ENCODE results near the gene NKX1-2.

The NKX1-2 gene

DNA sequence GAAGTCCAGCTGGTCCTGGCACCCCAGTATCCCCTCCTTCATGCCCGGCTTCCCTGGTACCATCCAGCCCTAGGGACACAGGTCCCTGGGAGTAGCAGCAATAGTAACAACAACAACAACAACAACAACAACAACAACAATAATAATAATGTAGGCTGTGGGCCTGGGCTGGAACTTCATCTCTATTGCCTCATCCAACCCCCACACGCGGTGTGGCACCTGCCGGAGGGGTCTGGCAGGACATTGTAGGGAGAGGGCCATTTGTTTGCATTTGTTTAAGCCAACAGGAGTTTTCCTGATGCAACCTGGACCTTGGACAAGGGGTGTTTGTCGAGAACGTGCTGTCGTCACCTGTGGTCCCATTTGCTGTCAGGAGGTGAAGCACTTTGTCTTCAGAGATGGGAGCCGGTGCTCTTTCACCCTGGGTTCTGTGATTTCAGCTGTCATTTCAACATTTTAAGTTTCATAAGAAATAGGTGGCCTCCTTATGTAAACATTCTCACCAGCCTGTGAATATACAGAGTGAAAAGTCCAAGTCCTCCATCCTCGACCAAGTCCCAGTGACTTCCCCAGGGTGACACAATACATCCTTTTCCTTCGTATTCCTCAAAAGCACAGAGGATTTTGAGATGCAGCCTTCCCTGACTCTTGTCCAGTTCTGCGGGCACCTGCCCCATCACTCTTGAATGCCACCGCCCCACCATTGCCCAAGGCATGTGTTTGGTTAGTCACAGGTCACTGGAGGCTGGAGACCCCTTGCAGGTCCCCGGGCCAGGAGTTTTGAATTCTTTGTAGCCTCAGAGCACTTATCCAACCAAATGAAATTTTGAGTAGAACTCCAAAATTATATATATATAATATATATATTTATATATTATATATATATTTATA is 21.0 kb upstream of the NKX1-2 start:
- Histone ChIP-seq H3K18ac (ENCODE audit: low read length) (no peak overlapping the region), H3K14ac (ENCODE audit: low read length) (no peak overlapping the region), H2AK5ac (ENCODE audit: low read depth, low read length) (no peak overlapping the region), H3K27ac (replicated peaks; ENCODE audit: low read length) (no peak overlapping the region), H3K23ac (ENCODE audit: low read depth, low read length, poor library complexity) (no peak overlapping the region), H3K4ac (ENCODE audit: low read length) (no peak overlapping the region), H3K27me3 (ENCODE audit: control insufficient read depth in 3 of 3, insufficient read depth in 3 of 3, low read depth in 1 of 3, low read length in 3 of 3) (no peaks in the 10 kb centered on the region), H2BK120ac (ENCODE audit: low read depth, low read length) (no peak overlapping the region), H3K9ac (ENCODE audit: low read depth, low read length, poor library complexity) (no peak overlapping the region), H3K36me3 (replicated peaks in 1 of 2; ENCODE audit: control insufficient read depth in 2 of 2, insufficient read depth in 2 of 2, low read length in 2 of 2) (peaks cover 0 to 2% of the 10 kb centered on the region in 2 donors), H2BK15ac (ENCODE audit: low read length) (no peak overlapping the region), H3K9me3 (replicated peaks in 1 of 2; ENCODE audit: control insufficient read depth in 2 of 2, insufficient read depth in 1 of 2, low read depth in 1 of 2, low read length in 2 of 2) (no peaks in the 10 kb centered on the region), H3K79me1 (ENCODE audit: low read depth, low read length) (no peaks in the 10 kb centered on the region), H2BK5ac (ENCODE audit: low read length) (peak overlapping the region; percentile 8), H3K4me3 (ENCODE audit: low read length in 2 of 2) (no peak overlapping the region), H4K91ac (ENCODE audit: low read depth, low read length, poor library complexity) (no peak overlapping the region), H4K8ac (ENCODE audit: low read depth, low read length) (no peak overlapping the region), H3K4me1 (ENCODE audit: control insufficient read depth in 2 of 2, insufficient read depth in 1 of 2, low read depth in 1 of 2, low read length in 2 of 2) (peaks cover 10 to 12% of the 10 kb centered on the region in 2 donors), H2AFZ (ENCODE audit: low read length) (peak overlapping the region; percentile 77), H2BK12ac (ENCODE audit: low read length) (no peak overlapping the region), H3K4me2 (ENCODE audit: insufficient read depth, low read length, poor library complexity, severe bottlenecking) (no peak overlapping the region)
- WGBS, 2 donors (ENCODE audit: extremely low coverage in 2 of 2, insufficient read length in 2 of 2, insufficient replicate concordance in 1 of 2) = no CpG with 5 or more reads among the region's 13 CpGs
- no peak for DNase-seq (ENCODE audit: low spot score)

DNA sequence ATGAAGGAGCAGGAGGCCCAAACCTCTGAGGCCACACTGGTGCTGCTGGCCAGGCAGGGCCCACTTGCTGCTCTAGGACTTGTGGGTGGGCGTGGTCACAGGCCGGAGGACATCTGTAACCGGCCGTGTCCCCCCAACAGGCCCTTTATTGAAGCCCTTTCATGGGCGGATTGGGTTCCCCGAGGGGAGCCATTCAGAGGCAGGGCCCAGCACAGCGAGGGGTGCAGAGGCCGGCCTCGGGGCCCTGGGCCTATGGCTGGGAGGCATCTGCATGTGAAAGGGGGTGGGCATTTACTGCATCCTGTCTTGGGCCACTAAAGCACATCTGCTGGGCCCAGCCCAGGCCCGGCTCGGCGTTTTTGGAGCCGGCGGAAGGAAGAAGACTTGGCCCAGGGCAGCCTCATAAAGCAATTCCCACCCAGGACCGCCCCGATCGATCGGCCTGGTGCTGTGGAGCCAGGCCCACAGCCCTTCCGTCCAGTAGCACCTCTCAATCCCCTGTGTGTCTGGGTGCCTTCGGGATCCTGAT is 20.2 kb upstream of the NKX1-2 start:
- Histone ChIP-seq H3K4ac (ENCODE audit: low read length) (no peak overlapping the region), H3K27me3 (ENCODE audit: control insufficient read depth in 3 of 3, insufficient read depth in 3 of 3, low read depth in 1 of 3, low read length in 3 of 3) (no peaks in the 10 kb centered on the region), H2BK15ac (ENCODE audit: low read length) (peak overlapping the region; percentile 19), H3K23ac (ENCODE audit: low read depth, low read length, poor library complexity) (peak overlapping the region; percentile 3), H3K9me3 (replicated peaks in 1 of 2; ENCODE audit: control insufficient read depth in 2 of 2, insufficient read depth in 1 of 2, low read depth in 1 of 2, low read length in 2 of 2) (no peaks in the 10 kb centered on the region), H3K27ac (replicated peaks; ENCODE audit: low read length) (no peak overlapping the region), H3K14ac (ENCODE audit: low read length) (no peak overlapping the region), H2BK5ac (ENCODE audit: low read length) (peak overlapping the region; percentile 70), H3K9ac (ENCODE audit: low read depth, low read length, poor library complexity) (peak overlapping the region; percentile 78), H4K8ac (ENCODE audit: low read depth, low read length) (no peak overlapping the region), H3K18ac (ENCODE audit: low read length) (peak overlapping the region; percentile 82), H3K79me1 (ENCODE audit: low read depth, low read length) (no peaks in the 10 kb centered on the region), H2BK12ac (ENCODE audit: low read length) (peak overlapping the region; percentile 51), H4K91ac (ENCODE audit: low read depth, low read length, poor library complexity) (no peak overlapping the region), H2BK120ac (ENCODE audit: low read depth, low read length) (no peak overlapping the region), H2AK5ac (ENCODE audit: low read depth, low read length) (peak overlapping the region; percentile 30), H2AFZ (ENCODE audit: low read length) (peak overlapping the region; percentile 77), H3K4me1 (ENCODE audit: control insufficient read depth in 2 of 2, insufficient read depth in 1 of 2, low read depth in 1 of 2, low read length in 2 of 2) (peaks cover 12% of the 10 kb centered on the region in 2 donors), H3K4me2 (ENCODE audit: insufficient read depth, low read length, poor library complexity, severe bottlenecking) (no peak overlapping the region), H3K36me3 (replicated peaks in 1 of 2; ENCODE audit: control insufficient read depth in 2 of 2, insufficient read depth in 2 of 2, low read length in 2 of 2) (peaks cover 0 to 2% of the 10 kb centered on the region in 2 donors), H3K4me3 (ENCODE audit: low read length in 2 of 2) (no peak overlapping the region)
- peak; percentile 39 for DNase-seq (ENCODE audit: low spot score)
- no CpG with 5 or more reads among the region's 20 CpGs for WGBS, 2 donors (ENCODE audit: extremely low coverage in 2 of 2, insufficient read length in 2 of 2, insufficient replicate concordance in 1 of 2)

- Histone ChIP-seq H3K27ac (replicated peaks; ENCODE audit: low read length) (no peak overlapping the region), H3K27me3 (ENCODE audit: control insufficient read depth in 3 of 3, insufficient read depth in 3 of 3, low read depth in 1 of 3, low read length in 3 of 3) (no peaks in the 10 kb centered on the region), H3K4me2 (ENCODE audit: insufficient read depth, low read length, poor library complexity, severe bottlenecking) (no peak overlapping the region), H3K18ac (ENCODE audit: low read length) (peak overlapping the region; percentile 60), H4K8ac (ENCODE audit: low read depth, low read length) (no peak overlapping the region), H2BK12ac (ENCODE audit: low read length) (no peak overlapping the region), H3K4me1 (ENCODE audit: control insufficient read depth in 2 of 2, insufficient read depth in 1 of 2, low read depth in 1 of 2, low read length in 2 of 2) (peaks cover 12% of the 10 kb centered on the region in 2 donors), H3K23ac (ENCODE audit: low read depth, low read length, poor library complexity) (peak overlapping the region; percentile 30), H3K4ac (ENCODE audit: low read length) (no peak overlapping the region), H2BK120ac (ENCODE audit: low read depth, low read length) (no peak overlapping the region), H3K79me1 (ENCODE audit: low read depth, low read length) (no peaks in the 10 kb centered on the region), H2AK5ac (ENCODE audit: low read depth, low read length) (peak overlapping the region; percentile 19), H2BK5ac (ENCODE audit: low read length) (no peak overlapping the region), H4K91ac (ENCODE audit: low read depth, low read length, poor library complexity) (no peak overlapping the region), H3K4me3 (ENCODE audit: low read length in 2 of 2) (no peak overlapping the region), H2BK15ac (ENCODE audit: low read length) (no peak overlapping the region), H3K14ac (ENCODE audit: low read length) (no peak overlapping the region), H2AFZ (ENCODE audit: low read length) (no peak overlapping the region), H3K9me3 (replicated peaks in 1 of 2; ENCODE audit: control insufficient read depth in 2 of 2, insufficient read depth in 1 of 2, low read depth in 1 of 2, low read length in 2 of 2) (peaks cover 0 to 3% of the 10 kb centered on the region in 2 donors), H3K9ac (ENCODE audit: low read depth, low read length, poor library complexity) (no peak overlapping the region), H3K36me3 (replicated peaks in 1 of 2; ENCODE audit: control insufficient read depth in 2 of 2, insufficient read depth in 2 of 2, low read length in 2 of 2) (peaks cover 0 to 2% of the 10 kb centered on the region in 2 donors)
- no CpG with 5 or more reads among the region's 13 CpGs for WGBS, 2 donors (ENCODE audit: extremely low coverage in 2 of 2, insufficient read length in 2 of 2, insufficient replicate concordance in 1 of 2)
- DNase-seq (ENCODE audit: low spot score) = no peak
Measured at GRCh38 chr10:124468624-124469023, 18.8 kb upstream of the NKX1-2 start.

DNA sequence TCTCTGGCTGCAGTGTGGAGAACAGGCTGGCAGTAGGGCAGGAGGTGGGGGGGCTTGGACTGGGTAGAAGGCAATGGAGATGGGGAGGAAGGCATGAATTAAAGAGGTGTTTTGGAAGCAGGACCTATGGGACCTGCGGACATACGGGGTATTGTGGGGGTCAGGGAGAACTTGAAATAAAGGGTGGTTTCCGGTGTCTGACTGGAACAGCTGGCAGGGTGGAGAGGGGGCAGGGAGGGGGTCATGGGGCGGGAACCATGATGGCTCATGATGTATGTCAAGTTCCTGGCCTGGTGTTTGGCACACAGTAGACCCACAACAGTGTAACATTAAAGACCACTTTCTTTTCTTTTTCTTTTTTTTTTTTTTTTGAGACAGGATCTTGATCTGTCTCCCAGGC is 17.3 kb upstream of the NKX1-2 start:
- H3K36me3 ChIP-seq (replicated peaks in 1 of 2; ENCODE audit: control insufficient read depth in 2 of 2, insufficient read depth in 2 of 2, low read length in 2 of 2) = peaks cover 0 to 2% of the 10 kb centered on the region in 2 donors
- no peak for DNase-seq (ENCODE audit: low spot score)
- H2AK5ac ChIP-seq (ENCODE audit: low read depth, low read length) = no peak overlapping the region
- no peak overlapping the region for H3K18ac ChIP-seq (ENCODE audit: low read length)
- no peak overlapping the region for H3K4me2 ChIP-seq (ENCODE audit: insufficient read depth, low read length, poor library complexity, severe bottlenecking)
- no peak overlapping the region for H3K14ac ChIP-seq (ENCODE audit: low read length)
- no peak overlapping the region for H3K4me3 ChIP-seq (ENCODE audit: low read length in 2 of 2)
- no peak overlapping the region for H2BK5ac ChIP-seq (ENCODE audit: low read length)
- no peaks in the 10 kb centered on the region for H3K79me1 ChIP-seq (ENCODE audit: low read depth, low read length)
- no peak overlapping the region for H2AFZ ChIP-seq (ENCODE audit: low read length)
- H3K27me3 ChIP-seq (ENCODE audit: control insufficient read depth in 3 of 3, insufficient read depth in 3 of 3, low read depth in 1 of 3, low read length in 3 of 3) = no peaks in the 10 kb centered on the region
- no peak overlapping the region for H4K8ac ChIP-seq (ENCODE audit: low read depth, low read length)
- no CpG with 5 or more reads among the region's 4 CpGs for WGBS, 2 donors (ENCODE audit: extremely low coverage in 2 of 2, insufficient read length in 2 of 2, insufficient replicate concordance in 1 of 2)
- H4K91ac ChIP-seq (ENCODE audit: low read depth, low read length, poor library complexity) = no peak overlapping the region
- peaks cover 0 to 3% of the 10 kb centered on the region in 2 donors for H3K9me3 ChIP-seq (replicated peaks in 1 of 2; ENCODE audit: control insufficient read depth in 2 of 2, insufficient read depth in 1 of 2, low read depth in 1 of 2, low read length in 2 of 2)
- no peak overlapping the region for H3K23ac ChIP-seq (ENCODE audit: low read depth, low read length, poor library complexity)
- no peak overlapping the region for H3K9ac ChIP-seq (ENCODE audit: low read depth, low read length, poor library complexity)
- no peak overlapping the region for H2BK12ac ChIP-seq (ENCODE audit: low read length)
- H2BK120ac ChIP-seq (ENCODE audit: low read depth, low read length) = no peak overlapping the region
- H3K4ac ChIP-seq (ENCODE audit: low read length) = no peak overlapping the region
- peaks cover 12% of the 10 kb centered on the region in 2 donors for H3K4me1 ChIP-seq (ENCODE audit: control insufficient read depth in 2 of 2, insufficient read depth in 1 of 2, low read depth in 1 of 2, low read length in 2 of 2)
- H2BK15ac ChIP-seq (ENCODE audit: low read length) = no peak overlapping the region
- no peak overlapping the region for H3K27ac ChIP-seq (replicated peaks; ENCODE audit: low read length)

Data from neuronal stem cell (in vitro differentiated cells).